Measurements from ENCODE around the gene MTLN.
A peak's percentile ranks its signal among the peaks of the same experiment; 100 is the strongest.

The MTLN gene, protein sequence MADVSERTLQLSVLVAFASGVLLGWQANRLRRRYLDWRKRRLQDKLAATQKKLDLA

GRCh38 chr2:110211938-110212858, at the start of gene MTLN:
Gene MTLN, minus strand, starts transcription at chr2:110212547. Its CDS starts 22 bp downstream, at chr2:110212525.
- no peak for TF ChIP-seq EP300 (IDR thresholded peaks at IDR 0.05; ENCODE audit: borderline replicate concordance)
- TF ChIP-seq RAD21 (IDR thresholded peaks at IDR 0.05; ENCODE audit: low read depth), result no peak
- peak; percentile 74 for TF ChIP-seq TAF1 (IDR thresholded peaks at IDR 0.05; ENCODE audit: low read depth)
- TF ChIP-seq YY1 (IDR thresholded peaks at IDR 0.05; ENCODE audit: low read depth), result peak; percentile 92
- TF ChIP-seq CREB1 (IDR thresholded peaks at IDR 0.05; ENCODE audit: low read depth), result no peak
- TF ChIP-seq, protein P1, sequence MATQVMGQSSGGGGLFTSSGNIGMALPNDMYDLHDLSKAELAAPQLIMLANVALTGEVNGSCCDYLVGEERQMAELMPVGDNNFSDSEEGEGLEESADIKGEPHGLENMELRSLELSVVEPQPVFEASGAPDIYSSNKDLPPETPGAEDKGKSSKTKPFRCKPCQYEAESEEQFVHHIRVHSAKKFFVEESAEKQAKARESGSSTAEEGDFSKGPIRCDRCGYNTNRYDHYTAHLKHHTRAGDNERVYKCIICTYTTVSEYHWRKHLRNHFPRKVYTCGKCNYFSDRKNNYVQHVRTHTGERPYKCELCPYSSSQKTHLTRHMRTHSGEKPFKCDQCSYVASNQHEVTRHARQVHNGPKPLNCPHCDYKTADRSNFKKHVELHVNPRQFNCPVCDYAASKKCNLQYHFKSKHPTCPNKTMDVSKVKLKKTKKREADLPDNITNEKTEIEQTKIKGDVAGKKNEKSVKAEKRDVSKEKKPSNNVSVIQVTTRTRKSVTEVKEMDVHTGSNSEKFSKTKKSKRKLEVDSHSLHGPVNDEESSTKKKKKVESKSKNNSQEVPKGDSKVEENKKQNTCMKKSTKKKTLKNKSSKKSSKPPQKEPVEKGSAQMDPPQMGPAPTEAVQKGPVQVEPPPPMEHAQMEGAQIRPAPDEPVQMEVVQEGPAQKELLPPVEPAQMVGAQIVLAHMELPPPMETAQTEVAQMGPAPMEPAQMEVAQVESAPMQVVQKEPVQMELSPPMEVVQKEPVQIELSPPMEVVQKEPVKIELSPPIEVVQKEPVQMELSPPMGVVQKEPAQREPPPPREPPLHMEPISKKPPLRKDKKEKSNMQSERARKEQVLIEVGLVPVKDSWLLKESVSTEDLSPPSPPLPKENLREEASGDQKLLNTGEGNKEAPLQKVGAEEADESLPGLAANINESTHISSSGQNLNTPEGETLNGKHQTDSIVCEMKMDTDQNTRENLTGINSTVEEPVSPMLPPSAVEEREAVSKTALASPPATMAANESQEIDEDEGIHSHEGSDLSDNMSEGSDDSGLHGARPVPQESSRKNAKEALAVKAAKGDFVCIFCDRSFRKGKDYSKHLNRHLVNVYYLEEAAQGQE (IDR thresholded peaks at IDR 0.05; ENCODE audit: low read depth), result no peak
- peak; percentile 78 for TF ChIP-seq MAX (IDR thresholded peaks at IDR 0.05)

- TF ChIP-seq, protein P1 (IDR thresholded peaks at IDR 0.05; ENCODE audit: low read depth), result no peak
- no peak for TF ChIP-seq TCF12 (IDR thresholded peaks at IDR 0.05; ENCODE audit: low read depth)
- TF ChIP-seq YY1 (IDR thresholded peaks at IDR 0.05; ENCODE audit: low read depth), result no peak
- TF ChIP-seq CREB1 (IDR thresholded peaks at IDR 0.05; ENCODE audit: low read depth), result no peak
- TF ChIP-seq EP300 (IDR thresholded peaks at IDR 0.05; ENCODE audit: borderline replicate concordance), result no peak
- TF ChIP-seq TAF1 (IDR thresholded peaks at IDR 0.05; ENCODE audit: low read depth), result no peak
- no peak for TF ChIP-seq ZBTB7A (IDR thresholded peaks at IDR 0.05; ENCODE audit: low read depth)
- no peak for TF ChIP-seq NFIC (IDR thresholded peaks at IDR 0.05)
- no peak for TF ChIP-seq CEBPB (IDR thresholded peaks at IDR 0.05)
- no peak for TF ChIP-seq EGR1 (IDR thresholded peaks at IDR 0.05)
- TF ChIP-seq USF1 (IDR thresholded peaks at IDR 0.05), result no peak
- TF ChIP-seq RAD21 (IDR thresholded peaks at IDR 0.05; ENCODE audit: low read depth), result no peak
- no peak for TF ChIP-seq TEAD4 (IDR thresholded peaks at IDR 0.05)
- TF ChIP-seq MAX (IDR thresholded peaks at IDR 0.05), result no peak
- TF ChIP-seq FOXM1 (IDR thresholded peaks at IDR 0.05; ENCODE audit: borderline replicate concordance, low read depth), result no peak
These were observed 9.6 kb upstream of the MTLN start for GRCh38 chr2:110221938-110222337.

GRCh38 chr2:110220190-110220564, 7.8 kb upstream of the MTLN start:
- TF ChIP-seq, protein P1 (IDR thresholded peaks at IDR 0.05; ENCODE audit: low read depth), result no peak
- TF ChIP-seq FOXM1 (IDR thresholded peaks at IDR 0.05; ENCODE audit: borderline replicate concordance, low read depth) (no peak), TAF1 (IDR thresholded peaks at IDR 0.05; ENCODE audit: low read depth) (no peak), CREB1 (IDR thresholded peaks at IDR 0.05; ENCODE audit: low read depth) (no peak), CEBPB (IDR thresholded peaks at IDR 0.05) (no peak), TEAD4 (IDR thresholded peaks at IDR 0.05) (no peak), RAD21 (IDR thresholded peaks at IDR 0.05; ENCODE audit: low read depth) (no peak), ZBTB7A (IDR thresholded peaks at IDR 0.05; ENCODE audit: low read depth) (no peak), USF1 (IDR thresholded peaks at IDR 0.05) (no peak), YY1 (IDR thresholded peaks at IDR 0.05; ENCODE audit: low read depth) (no peak), TCF12 (IDR thresholded peaks at IDR 0.05; ENCODE audit: low read depth) (no peak), MAX (IDR thresholded peaks at IDR 0.05) (no peak), EP300 (IDR thresholded peaks at IDR 0.05; ENCODE audit: borderline replicate concordance) (no peak), EGR1 (IDR thresholded peaks at IDR 0.05) (no peak), NFIC (IDR thresholded peaks at IDR 0.05) (no peak)

Data from Ishikawa (cell line).